Fibroblast of skin of scalp (primary cell): ENCODE results near the gene SYPL2.
A peak's percentile ranks its signal among the peaks of the same experiment; 100 is the strongest.

Source experiments
- DNase-seq: peaks from one replicate; pipeline ENCODE4 v3.0.0-alpha.2; 2013

The SYPL2 gene

GRCh38 chr1:109493227-109493626 lies 26.9 kb downstream of the SYPL2 start:
- DNase-seq, result no peak

DNA sequence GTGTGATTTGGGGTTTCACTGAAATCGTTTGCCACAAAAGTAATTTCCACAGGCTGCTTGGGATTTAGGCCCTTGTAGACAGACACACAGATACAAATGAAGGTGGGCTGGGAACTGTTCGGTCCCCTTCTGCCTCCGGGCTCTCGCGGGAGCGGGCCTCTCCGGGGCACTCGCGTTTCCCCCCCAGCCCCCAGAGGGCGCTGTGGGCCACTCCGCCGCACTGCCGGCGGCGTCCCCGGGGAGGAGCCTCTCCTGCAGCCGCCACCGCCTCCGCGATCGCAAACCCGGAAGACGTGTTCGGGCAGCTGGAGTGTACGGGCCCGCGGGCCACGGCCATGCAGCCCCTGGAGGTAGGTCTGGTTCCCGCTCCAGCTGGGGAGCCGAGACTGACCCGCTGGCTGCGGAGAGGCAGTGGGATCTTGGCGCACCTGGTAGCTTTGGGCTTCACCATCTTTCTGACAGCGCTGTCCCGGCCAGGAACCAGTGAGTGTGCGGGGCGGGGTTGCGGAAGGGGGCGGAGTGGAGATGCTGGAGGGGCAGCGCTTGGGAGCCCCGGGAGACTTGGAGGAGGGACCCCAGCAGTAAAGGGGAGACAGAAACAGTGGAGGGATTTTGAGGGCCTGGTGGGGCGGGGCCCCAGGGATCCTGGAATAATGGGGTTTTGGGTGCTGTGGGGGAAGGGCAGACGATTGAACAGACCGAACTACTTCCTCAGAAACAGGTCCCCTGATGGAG lies 27.6 kb downstream of the SYPL2 start, which contains the start of gene CYB561D1:
CYB561D1 (plus strand) TSS at position 290 of the 735 bp plus-strand sequence; CDS start at position 336, 46 bp downstream.
- DNase-seq, result peak; percentile 85

GRCh38 chr1:109495738-109496137 lies 29.4 kb downstream of the SYPL2 start:
- DNase-seq, result no peak

GRCh38 chr1:109497449-109498160 lies 31.3 kb downstream of the SYPL2 start:
- DNase-seq, result no peak

GRCh38 chr1:109498161-109498801 lies 31.9 kb downstream of the SYPL2 start:
- peak; percentile 29 for DNase-seq

- no peak for DNase-seq
These were observed 32.7 kb downstream of the SYPL2 start for GRCh38 chr1:109499081-109499480.

GRCh38 chr1:109499661-109500536 lies 33.6 kb downstream of the SYPL2 start:
- peak; percentile 30 for DNase-seq

- peak; percentile 77 for DNase-seq
These were observed 34.6 kb downstream of the SYPL2 start for GRCh38 chr1:109500941-109501381.

- no peak for DNase-seq
These were observed 35.5 kb downstream of the SYPL2 start for GRCh38 chr1:109501644-109502363.

GRCh38 chr1:109502364-109502851 lies 36.1 kb downstream of the SYPL2 start:
- no peak for DNase-seq

- DNase-seq, result no peak
These were observed 37.6 kb downstream of the SYPL2 start for GRCh38 chr1:109503935-109504334.

DNA sequence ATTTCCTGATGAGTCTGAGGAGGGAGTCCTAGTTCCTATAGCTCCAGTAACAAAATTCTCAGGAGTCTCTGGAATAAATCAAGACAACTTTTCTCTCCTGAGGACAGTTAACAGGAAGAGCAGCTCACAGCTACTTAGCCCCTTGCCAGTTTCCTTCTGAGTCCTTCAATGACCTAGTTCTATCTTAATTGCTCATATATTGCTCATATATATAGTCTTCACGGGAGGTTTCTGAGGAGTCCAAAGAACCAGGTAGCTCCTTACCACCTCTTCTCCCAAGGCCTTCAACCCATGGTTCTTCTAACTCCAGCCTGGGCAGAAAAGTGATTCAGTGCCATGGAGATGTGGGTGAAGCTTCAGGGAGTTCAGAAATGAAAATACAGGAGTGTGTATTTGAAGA lies 38.6 kb downstream of the SYPL2 start:
- no peak for DNase-seq

DNA sequence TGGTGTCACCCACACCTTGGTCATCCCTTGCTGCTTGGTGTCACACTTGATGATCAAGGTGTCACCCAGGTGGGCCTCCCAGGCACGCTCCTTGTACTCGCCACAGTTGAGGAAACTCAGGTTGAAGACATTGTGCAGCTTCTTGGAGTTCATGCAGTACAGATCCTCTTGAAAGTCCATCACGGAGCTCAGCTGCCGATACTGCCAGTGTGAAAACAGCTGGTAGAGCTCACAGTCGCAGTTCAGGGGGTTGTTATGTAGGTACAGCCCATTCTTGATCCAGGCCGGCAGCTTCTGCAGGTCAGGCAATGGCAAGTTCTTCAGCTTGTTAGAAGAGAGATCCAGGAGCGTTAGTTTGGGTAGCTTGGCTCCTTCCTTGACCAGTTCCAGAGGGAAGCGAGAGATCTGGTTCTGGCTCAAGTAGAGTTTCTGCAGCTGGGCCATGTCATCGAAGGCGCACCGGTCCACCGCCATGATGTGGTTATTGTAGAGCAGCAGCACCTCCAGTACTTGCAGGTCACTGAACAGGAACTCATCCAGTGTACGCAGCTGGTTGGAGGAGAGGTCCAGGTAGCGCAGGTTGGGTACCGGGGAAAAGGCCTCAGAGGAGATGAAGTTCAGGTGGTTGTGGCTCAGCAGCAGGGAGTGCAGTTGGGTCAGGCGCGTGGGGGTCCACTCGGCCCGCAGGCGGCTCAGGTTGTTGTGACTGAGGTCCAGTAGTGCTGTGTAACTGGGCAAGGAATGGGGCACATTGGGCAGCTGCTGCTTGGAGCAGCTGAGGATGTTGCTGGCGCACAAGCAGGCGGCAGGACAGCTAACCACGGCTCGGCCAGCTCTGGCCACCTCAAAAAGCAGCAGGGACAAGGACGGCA lies 41.9 kb downstream of the SYPL2 start:
- DNase-seq, result no peak

- DNase-seq, result no peak
These were observed 42.5 kb downstream of the SYPL2 start for GRCh38 chr1:109508873-109509175.

DNA sequence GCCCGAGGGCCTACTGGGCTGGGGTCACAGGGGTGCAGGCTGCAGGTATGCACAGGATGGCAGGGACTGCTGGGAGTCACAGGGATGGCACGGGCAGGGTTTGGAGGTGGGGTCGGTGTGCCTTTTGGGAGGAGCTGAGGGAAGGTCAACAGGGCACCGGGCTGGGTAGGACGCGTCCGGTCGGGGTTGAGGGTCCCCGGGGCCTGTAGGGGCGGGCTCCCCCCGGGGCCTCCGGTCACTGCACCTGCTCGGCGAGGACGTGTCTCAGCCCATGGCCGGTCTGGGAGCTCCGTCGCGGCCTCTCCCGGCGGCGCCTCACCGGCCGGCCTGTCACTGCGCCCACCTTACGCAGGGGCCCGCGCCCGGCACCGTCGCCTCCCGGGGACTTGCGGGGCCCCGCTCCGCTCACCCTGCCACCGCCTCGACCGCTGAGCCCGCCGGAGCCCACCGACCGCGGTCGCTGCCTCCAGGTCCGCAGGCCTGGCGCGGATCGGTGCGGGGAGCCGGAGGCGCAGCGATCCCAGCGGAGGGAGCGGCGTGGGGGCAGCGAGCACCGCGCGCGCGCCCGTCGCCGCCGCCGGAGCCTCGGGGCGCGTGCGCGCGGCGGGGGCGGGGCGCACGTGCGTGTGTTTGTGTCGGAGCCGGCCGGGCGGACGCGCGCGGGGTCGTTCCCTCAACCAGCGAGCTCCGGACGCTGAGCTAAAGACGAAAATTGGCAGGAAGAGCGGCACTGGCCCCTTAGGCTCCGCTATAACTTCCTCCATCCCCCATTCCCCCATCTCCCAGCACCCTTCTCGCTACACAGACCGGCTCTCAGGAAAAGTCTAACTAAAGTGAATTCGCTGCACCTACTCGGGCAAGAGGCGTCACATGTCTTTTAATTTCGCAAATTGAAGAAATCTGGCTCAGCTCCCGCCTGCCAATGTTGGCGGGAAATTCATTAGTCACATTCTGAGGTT lies 43.1 kb downstream of the SYPL2 start, which contains the start of gene AMIGO1:
AMIGO1 (minus strand) TSS at position 552 of the 959 bp plus-strand sequence. CDS start 815 bp downstream, outside the sequence.
- peak; percentile 50 for DNase-seq

DNA sequence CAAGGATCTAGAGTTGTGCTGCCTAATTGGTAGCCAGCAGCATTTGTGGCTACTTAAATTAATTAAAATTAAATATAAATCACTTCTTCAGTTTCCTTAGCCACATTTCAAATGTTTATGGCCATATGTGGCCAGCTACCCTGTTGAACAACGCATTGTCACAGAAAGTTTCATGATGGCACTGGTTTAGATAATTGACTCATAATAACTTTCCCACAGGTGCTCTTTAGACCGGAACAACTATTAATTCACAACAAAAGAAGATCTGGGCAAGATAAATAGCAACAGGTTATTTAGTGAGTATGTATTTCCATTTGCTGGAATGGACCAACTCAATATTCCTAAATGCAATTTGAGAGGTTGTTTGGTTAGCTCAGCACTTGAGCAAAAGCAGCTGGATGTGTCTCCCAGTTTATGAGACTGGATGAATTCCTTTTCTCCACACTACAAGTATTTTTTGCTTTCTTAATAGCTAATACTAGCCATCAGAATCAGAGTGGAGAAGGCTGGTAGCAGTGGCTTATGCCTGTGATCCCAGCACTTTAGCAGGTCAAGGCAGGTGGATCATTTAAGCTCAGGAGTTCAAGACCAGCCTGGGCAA lies 46.9 kb downstream of the SYPL2 start:
- no peak for DNase-seq

GRCh38 chr1:109514846-109515245 lies 48.5 kb downstream of the SYPL2 start:
- no peak for DNase-seq

DNA sequence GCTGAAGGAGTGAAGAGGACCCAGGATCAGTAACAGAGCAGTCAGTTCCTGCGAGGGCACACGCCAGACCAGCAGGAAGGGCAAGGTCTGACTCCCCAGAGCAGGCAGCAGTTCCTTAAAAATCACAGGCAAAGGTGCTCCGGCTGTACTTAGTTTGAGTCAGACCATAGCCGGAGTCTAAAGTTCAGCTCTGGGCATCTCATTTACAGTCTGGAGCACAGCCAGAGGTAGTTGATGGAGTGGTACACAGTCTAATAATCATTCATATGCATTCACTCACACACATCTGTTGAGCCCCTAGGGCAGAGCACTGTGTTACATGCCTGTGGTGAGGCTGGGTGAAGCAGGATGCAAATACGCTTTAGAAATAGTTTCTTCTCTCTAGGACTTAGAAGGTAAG lies 50.5 kb downstream of the SYPL2 start:
- peak; percentile 40 for DNase-seq

DNA sequence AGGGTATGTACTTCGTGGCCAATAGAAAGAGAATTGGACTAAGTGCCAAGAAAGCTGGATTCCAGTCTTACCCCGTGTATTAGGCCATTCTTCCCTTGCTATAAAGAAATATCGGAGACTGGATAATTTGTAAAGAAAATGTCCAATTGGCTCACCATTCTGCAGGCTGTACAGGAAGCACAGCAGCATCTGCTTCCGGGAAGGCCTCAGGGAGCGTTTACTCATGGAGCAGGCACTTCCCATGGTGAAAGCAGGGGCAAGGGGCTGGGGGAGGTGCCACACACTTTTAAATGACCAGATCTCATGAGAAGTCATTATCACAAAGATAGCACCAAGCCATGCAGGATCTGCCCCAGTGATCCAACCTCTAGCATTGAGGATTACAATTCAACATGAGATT lies 51.0 kb downstream of the SYPL2 start:
- DNase-seq, result no peak
